NCI-H1105 (cell line): ENCODE measurements around the gene PSENEN.

Experiments
- DNase-seq: peaks from one replicate; lab custom pipeline; 2025; lab: John Stamatoyannopoulos, UW

PSENEN gene, protein sequence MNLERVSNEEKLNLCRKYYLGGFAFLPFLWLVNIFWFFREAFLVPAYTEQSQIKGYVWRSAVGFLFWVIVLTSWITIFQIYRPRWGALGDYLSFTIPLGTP

DNA sequence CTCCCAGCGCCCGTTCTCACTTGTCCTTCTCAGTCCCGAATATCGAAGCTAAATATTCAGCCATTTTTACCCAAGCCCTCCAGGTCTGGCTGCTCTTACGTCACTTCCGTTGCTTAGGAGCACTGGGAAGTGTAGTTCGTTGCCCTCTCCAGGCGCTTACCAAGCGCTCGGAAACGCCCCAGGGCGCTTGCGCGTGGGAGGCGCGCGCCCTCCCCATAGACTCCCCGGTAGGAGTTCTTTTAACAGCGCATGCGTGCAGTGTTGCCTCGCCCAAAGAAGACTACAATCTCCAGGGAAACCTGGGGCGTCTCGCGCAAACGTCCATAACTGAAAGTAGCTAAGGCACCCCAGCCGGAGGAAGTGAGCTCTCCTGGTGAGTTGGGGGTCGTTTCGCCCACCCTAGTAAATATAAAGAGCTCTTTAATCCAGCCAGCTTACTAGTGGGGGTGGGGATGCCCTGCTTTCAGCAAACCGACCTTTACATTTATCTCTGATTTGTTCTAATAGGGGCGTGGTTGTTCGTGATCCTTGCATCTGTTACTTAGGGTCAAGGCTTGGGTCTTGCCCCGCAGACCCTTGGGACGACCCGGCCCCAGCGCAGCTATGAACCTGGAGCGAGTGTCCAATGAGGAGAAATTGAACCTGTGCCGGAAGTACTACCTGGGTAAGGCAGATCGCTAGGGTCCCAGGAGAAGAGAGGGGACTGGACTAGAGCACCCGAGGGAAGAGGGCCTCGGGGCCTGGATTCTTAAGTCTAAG lies at the start of gene PSENEN, which contains the start of gene U2AF1L4:
Gene PSENEN, plus strand, starts transcription at position 324 of the 759 bp plus-strand sequence. Its CDS starts 280 bp downstream, at position 604.
Gene U2AF1L4, minus strand, starts transcription at position 91 of the 759 bp plus-strand sequence. Its CDS starts 27 bp downstream, at position 64.
- peak; percentile 99 for DNase-seq

DNA sequence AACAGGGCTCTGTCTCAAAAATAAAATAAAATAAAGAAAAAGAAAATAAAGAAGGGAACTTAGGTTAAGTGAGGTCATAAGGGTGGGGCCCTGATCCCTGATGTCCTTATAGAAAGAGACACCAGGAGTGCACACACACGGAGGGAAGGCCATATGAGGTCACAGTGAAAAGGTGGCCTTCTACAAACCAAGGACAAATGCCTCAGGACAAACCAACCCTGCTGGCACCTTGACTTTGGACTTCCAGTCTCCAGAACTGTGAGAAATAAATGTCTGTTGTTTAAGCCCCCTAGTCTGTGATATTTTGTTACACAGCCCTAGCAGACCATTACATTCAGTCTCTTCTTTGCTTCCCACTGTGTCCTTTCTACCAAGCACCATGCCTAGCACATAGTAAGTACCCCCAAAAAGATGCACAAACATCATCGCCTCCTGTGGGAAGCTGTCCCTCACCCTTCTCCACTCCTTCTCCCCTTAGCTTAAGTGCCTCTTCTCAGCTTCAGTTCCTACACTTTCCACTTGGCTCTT lies 49.5 kb upstream of the PSENEN start:
- DNase-seq, result no peak

DNA sequence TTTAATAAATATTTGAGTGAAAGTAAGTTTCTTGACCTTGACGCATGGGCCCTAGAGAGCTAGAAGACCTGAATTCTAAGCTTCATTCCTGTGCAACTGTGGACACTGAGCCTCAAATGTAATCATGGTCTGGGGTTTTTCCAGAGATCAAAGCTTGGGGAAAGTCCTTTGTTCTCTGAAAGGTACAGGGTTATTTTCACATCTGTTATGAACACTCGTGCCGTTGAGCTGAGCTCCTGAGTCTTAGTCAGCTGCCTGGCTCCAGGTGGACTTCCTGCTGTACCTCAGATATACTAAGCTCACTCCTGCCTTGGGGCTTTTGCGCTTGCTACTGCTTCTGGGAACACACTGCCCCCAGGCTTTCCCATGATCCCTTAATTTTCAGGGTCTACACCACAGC lies 48.6 kb upstream of the PSENEN start:
- DNase-seq, result no peak

DNA sequence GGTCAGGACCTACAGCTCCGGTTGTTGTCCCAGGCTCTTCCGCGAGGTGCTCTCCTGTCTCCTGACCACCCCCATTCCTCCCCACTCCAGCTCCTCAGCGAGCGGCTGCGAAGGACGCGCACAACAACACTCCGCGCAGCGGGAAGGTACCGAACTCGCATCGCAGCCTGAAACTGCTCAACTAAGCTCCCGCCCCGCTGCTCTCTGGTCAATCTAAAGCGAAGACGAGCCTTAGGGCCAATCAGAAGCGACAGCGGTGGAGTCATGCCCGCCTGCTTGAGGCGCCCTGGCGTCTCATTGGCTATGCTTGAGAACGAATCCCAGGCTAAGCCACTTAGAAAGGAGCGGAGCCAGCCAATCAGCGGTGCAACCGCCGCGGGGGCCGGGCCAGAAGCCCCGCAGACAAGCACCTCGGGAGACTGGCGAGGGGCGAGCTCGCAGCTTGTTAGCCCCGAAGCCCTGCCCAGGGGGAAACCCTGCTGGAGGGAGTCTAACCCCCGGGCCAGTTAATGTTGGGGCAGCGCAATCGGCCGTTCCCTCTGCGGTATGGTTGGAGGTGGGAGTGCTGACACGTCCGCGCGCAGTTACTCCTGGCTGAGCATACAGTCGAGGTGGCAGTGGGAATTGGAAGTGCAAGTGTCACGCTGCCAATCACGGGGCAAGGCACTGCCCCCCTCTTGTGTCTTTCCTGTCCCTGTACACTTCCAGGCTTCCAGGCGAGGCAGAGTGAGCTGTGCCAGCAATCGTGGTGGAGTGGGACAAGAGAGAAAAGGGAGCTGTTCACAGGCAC lies 43.0 kb upstream of the PSENEN start:
- DNase-seq, result peak; percentile 98

DNA sequence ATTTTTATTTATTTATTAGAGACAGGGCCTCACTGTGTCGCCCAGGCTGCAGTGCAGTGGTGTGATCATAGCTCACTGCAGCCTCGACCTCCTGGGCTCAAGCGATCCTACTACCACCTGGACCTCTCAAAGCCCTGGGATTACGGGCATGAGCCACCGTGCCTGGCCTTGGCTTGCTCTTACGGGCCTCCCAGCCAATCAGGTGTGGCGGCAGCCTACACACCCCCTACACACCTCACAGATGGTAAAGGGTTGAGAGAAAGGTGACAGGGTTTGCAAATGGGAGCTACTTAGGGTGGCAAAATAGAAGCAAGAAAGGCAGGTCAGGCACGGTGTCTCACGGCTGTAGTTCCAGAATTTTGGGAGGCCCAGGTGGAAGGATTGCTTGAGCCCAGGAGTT lies 42.1 kb upstream of the PSENEN start:
- DNase-seq, result no peak

DNA sequence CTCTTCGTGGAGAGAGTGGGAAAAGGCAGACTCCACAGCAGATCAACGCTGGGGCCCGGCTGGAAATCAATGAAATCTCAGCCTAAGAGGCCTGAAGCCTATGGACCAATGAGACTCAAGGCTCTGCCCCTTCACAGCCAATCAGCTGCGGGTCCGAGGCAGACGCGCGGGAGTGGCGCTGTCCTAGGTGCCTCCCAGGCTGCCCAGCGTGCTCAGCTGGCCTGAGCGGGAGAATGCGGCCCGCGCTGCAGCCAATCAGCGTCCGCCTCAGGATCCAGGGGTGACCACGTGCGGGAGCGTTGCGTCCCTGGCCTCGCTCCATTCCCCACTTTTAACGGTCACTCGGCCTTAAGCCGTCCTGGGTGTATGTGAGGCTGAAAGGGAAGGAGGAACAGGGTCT lies 41.2 kb upstream of the PSENEN start, which contains the start of gene ZBTB32:
Gene ZBTB32, plus strand, starts transcription at position 341 of the 400 bp plus-strand sequence. CDS start 10,069 bp downstream, outside the sequence.
- DNase-seq, result no peak

DNA sequence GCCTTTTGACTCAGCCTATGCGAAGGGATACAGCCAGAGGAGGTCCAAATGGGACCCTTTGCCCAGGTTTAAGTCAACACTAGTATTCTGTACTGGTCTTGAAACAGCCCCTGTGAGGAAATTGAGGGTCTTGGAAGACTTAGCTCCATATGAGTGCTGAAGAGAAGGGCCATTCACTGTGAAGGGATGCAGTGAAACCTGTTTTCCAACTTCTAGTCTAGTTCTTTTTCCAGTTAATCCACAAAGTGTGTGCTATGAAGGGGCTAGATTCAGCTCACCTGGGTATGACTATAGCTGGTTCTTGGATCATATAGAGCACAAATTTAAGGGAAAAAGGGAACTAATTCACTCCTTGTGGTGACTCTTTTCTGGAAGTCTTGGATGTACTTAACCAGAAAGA lies 37.1 kb upstream of the PSENEN start:
- no peak for DNase-seq

DNA sequence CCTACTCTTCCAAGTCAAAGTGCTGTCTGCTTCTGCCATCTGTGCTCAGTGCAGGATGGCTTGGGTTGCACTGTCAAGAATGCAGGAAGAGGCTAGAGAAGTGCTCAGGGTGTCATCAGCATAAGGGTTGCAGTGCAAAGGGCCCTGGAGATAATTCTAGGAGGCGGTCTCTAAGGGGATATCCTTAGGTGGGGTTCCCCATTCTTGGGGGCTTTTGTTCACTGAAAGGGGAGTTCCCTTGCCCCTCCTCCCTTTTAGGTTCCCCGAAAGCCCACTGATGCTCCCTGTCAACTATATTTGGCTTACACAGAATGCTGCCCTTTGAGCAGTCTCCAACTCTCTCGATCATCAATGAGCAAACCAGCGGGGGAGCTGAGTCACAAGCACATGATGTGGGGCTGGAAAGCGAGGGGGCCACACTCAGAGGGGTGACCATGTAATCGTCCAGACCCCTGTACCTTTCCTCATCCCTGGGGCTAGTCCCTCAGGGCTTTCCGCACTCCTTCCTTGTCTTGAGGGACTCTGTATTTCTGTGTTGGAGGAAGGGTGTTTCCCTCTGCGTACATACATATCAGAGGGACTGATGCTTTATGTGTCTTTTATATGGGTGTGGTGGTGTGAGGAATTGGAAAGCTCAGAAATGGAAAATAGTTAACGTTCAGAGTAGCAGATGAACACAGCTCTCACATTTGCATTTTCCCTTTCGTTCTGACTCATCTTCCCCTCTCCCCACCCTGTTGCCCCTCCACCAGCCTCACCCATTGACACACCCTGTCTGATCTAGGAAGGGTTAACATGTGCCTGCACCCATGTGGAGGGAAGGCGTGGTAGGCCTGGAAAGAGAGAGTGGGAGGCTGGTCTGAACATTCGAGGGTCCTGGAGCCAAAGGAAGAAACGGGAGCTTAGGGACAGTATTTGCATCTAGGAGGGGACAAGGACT lies 34.4 kb upstream of the PSENEN start:
- no peak for DNase-seq

DNA sequence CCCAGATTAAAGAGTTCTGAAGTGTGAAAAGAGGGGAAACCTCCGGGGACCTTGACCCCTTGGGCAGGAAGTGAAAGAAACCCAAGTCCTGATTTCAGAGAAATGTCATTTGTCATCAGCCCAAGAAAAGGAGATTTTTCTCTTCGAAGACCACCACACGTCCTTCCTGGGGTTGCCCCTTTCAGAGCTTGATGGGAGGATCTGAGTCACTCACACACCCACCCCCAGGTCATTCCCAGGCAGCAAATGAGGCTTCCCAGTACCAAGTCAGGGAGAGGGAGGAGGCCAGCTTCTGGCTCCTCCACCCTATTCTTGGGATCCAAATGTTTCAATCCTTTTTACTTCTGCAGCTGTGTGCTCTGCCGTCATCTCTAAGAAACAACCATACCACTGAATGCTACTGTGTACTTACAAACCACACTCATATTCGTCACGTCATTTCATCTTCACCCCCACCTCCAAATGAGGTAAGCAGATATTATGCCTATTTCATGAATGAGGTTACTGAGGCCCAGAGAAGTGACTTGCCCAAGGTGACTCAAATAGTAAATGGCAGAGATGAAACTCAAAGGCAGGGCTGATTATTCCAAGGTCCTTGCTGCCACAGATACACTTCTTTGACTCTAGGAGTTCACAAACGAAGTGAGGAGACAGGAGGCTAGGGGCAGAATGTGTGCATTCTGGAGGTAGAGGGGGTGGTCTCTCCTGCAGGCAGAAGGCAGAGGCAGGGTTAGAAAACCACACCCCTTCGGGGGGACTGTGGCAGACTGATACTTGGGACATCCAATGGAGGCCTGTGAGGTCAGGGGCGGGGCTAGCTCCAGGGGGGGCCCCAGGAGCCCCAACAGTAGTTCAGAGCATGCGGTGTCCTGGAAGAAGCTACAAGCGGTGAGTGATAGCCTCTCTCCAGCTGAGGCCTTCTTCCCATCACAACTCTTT lies 32.6 kb upstream of the PSENEN start:
- DNase-seq, result no peak

DNA sequence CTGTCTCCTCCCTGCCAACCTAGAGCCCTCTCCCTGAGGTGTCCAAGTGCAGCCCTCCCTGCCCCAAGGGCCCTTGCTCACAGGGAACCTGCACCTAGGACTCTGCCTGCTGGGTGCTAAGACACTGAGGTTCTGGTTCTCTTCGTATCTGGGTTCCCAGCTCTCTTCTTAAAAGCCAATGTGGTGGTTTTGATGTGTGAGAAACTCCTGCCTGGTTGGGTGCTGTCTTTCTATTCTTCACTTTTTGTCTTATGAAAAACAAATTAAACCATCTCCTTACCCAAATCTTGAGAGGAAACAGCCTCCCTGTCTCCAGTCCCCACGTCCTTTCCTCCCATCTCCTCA lies 32.0 kb upstream of the PSENEN start:
- DNase-seq, result no peak

DNA sequence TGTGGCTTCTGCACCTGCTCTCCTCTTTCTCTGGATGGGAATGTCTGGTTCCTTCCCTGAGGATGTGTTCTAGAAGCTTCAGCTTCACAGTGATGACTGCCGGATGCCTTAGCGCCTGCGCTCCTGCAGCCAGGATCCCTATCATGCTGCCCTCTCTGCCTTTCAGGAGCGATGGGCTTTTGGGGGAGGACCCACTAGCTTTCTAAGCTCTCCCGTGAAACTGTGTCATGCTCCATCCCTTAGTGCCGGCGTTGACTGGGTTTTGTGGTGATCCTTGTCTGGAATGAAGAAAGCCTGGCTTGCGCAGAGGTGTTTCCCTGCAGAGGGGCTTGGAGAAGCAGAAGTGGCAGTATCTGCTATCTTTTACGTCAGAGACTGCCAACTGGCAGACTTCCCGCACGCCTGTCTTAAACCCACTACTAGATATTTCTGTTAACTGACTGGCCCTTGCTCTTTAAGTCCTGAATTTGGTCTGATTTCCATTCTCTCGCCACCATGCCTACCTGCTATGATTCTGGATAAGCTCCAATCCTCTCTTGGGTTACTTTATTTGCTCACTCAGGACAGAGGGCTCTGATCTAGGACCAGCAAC lies 31.5 kb upstream of the PSENEN start:
- no peak for DNase-seq

DNA sequence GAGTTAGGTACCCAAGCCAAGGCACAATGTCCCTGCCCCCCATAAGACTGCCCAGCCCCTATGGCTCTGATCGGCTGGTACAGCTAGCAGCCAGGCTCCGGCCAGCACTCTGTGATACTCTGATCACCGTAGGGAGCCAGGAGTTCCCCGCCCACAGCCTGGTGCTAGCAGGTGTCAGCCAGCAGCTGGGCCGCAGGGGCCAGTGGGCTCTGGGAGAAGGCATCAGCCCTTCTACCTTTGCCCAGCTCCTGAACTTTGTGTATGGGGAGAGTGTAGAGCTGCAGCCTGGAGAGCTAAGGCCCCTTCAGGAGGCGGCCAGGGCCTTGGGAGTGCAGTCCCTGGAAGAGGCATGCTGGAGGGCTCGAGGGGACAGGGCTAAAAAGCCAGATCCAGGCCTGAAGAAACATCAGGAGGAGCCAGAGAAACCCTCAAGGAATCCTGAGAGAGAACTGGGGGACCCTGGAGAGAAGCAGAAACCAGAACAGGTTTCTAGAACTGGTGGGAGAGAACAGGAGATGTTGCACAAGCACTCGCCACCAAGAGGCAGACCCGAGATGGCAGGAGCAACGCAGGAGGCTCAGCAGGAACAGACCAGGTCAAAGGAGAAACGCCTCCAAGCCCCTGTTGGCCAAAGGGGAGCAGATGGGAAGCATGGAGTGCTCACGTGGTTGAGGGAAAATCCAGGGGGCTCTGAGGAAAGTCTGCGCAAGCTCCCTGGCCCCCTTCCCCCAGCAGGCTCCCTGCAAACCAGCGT lies 30.7 kb upstream of the PSENEN start:
- no peak for DNase-seq

DNA sequence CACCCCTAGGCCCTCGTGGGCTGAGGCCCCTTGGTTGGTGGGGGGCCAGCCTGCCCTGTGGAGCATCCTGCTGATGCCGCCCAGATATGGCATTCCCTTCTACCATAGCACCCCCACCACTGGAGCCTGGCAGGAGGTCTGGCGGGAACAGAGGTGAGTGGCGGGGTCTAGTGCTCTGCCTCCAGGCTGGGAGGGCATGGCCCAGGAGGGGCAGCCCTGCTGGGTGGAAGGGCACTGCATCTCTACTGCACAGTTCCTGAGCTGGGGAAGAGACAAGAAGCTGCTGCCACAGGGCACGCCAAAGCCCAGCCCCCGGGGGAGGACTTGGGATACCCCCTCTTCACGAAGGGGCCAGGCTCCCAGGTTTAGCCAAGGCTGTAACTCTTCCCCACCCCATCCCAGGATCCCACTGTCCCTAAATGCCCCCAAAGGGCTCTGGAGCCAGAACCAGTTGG lies 30.1 kb upstream of the PSENEN start:
- no peak for DNase-seq

DNA sequence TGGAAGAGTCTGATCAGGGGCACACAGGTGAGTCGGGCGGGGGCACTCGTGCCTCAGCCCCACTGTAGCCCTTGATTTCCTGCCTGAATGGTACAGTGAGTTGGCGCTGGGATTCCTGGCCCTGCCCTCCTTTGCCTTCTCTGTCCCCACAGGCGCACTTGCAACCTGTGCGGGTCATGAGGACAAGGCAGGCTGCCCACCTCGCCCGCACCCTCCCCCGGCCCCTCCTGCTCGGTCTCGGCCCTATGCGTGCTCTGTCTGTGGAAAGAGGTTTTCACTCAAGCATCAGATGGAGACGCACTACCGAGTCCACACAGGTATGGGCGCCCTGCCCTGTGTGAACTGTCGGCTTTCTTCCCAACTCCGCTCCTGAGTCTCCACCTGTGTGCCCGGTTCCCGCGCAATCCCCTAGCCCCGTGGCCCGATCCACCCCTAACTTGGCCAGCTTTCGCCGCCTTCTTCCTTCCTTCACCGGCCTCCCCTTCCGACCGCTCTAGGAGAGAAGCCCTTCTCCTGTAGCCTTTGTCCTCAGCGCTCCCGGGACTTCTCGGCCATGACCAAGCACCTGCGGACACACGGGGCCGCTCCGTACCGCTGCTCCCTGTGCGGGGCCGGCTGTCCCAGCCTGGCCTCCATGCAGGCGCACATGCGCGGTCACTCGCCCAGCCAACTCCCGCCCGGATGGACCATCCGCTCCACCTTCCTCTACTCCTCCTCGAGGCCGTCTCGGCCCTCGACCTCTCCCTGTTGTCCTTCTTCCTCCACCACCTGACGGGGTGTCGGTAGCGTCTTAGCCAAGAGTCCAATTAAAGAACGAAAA lies 29.3 kb upstream of the PSENEN start:
- DNase-seq, result peak; percentile 14

DNA sequence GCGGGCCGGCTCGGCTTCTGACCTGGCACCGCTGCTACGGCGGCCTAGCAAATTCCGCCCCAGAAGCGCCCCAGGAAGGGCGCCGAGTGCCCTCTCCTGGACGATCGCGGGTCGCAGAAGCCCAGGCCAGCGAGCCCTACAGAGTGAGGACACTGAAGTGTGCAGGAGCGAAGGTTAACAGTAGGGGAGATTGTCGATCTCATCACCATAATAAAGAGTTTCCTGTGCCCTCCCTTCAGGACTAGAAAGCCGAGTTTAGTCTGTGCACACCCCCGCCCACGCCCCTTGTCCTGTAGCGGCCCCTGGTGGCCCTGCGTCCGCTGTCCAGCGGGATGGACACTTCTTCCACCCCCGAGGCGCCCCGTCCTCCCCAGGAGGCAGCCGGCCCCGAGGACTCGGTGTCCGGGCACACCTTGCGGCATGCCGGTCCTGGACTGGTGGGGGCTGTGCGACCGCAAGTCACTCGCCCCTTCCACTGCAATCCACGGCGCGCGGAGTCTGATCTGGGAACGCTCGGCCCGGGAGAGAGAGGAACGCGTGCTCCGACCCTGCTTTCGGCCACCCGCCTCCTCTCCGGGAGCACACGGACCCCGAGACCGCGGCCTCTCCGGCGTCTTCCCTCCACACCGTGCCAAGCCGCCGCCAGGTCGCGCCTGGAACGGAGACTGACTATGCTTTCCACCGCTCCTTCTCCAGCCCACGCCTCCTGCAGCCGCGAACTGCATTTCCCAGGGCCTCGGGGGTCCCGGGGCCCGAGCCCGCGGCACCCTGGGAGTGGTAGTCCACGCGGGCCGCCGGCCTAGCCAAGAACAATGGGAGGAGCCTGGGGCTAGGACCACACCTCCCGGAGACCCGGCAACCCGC lies 28.4 kb upstream of the PSENEN start:
- peak; percentile 95 for DNase-seq

DNA sequence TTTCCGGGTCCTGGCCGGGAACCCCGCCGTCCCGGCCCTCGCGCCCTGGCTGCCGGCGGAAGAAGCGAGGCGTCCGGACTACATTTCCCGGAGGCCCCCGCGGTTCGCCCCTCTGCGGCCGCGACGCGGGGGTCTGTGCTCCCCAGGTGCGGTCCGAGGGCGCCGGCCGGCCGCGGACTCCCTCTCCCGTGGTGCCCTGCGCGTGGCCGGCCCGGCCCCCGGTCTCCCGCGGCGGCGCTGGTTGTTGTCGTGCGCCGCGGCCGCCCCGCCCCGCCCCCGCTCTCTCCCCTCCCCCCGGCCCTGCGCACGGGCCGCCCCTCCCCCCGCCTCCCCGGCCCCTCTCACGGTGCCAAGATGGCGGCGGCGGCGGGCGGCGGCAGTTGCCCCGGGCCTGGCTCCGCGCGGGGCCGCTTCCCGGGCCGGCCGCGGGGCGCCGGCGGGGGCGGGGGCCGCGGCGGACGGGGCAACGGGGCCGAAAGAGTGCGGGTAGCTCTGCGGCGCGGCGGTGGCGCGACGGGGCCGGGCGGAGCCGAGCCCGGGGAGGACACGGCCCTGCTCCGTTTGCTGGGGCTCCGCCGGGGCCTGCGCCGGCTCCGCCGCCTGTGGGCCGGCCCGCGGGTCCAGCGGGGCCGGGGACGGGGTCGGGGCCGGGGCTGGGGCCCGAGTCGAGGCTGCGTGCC lies 27.6 kb upstream of the PSENEN start, which contains the start of gene KMT2B:
Gene KMT2B, plus strand, starts transcription at position 339 of the 680 bp plus-strand sequence. Its CDS starts 16 bp downstream, at position 355.
- DNase-seq, result no peak
